ENCODE measurements around the gene NPAS3. TPM values are rescaled to one million over a fixed set of nuclear protein-coding genes. Genes with fewer than 3 reads are reported as not detected.

The NPAS3 gene
- total RNA-seq, 1 experiment from 2014 or later: not detected

GRCh38 chr14:33285902-33286700 is 347.4 kb downstream of the NPAS3 start:
- Histone ChIP-seq H3K4me3 (replicated peaks in 1 of 2; ENCODE audit: low read depth in 1 of 2, low read length in 2 of 2) (no peak overlapping the region), H3K36me3 (ENCODE audit: control insufficient read depth in 1 of 2, insufficient read depth in 2 of 2, low read length in 2 of 2) (no peaks in the 10 kb centered on the region), H3K4me2 (ENCODE audit: low read length) (no peak overlapping the region), H3K9me2 (ENCODE audit: insufficient read depth) (no peaks in the 10 kb centered on the region), H3K9ac (ENCODE audit: low read length) (no peak overlapping the region), H3K79me2 (ENCODE audit: insufficient read depth, low read length) (no peaks in the 10 kb centered on the region), H3K27ac (ENCODE audit: low read depth, low read length) (no peak overlapping the region), H3K9me3 (ENCODE audit: control insufficient read depth in 1 of 2, insufficient read depth in 1 of 2, low read depth in 1 of 2, low read length in 2 of 2) (no peaks in the 10 kb centered on the region), H3K4me1 (ENCODE audit: control insufficient read depth in 1 of 2, insufficient read depth in 2 of 2, low read length in 2 of 2) (no peaks in the 10 kb centered on the region), H2AFZ (ENCODE audit: low read depth, low read length, poor library complexity, severe bottlenecking) (no peak overlapping the region), H3K27me3 (ENCODE audit: insufficient read depth, low read length) (no peaks in the 10 kb centered on the region), H4K20me1 (ENCODE audit: insufficient read depth) (no peaks in the 10 kb centered on the region)
- TF ChIP-seq YY1 (IDR thresholded peaks at IDR 0.05; ENCODE audit: extremely low read depth, insufficient replicate concordance, low read depth, low read length): no peak
- TF ChIP-seq RAD21 (IDR thresholded peaks at IDR 0.05; ENCODE audit: low read depth): no peak
- no peak for TF ChIP-seq ATF3 (IDR thresholded peaks at IDR 0.05)
- TF ChIP-seq TCF7L2 (IDR thresholded peaks at IDR 0.05; ENCODE audit: borderline replicate concordance, extremely low read depth, insufficient read depth, insufficient read length): no peak
- TF ChIP-seq SIN3A (IDR thresholded peaks at IDR 0.05; ENCODE audit: low read depth): no peak
- TF ChIP-seq MAX (IDR thresholded peaks at IDR 0.05): no peak
- no peak for TF ChIP-seq SRF (IDR thresholded peaks at IDR 0.05; ENCODE audit: low read depth)
- TF ChIP-seq EZH2phosphoT487 (IDR thresholded peaks at IDR 0.05; ENCODE audit: borderline replicate concordance): no peak
- no peak for TF ChIP-seq ZBTB33 (IDR thresholded peaks at IDR 0.05; ENCODE audit: extremely low read depth, insufficient replicate concordance, low read length)
- TF ChIP-seq JUND (IDR thresholded peaks at IDR 0.05): no peak
- no peak for TF ChIP-seq REST (IDR thresholded peaks at IDR 0.05; ENCODE audit: low read depth)
- ChIA-PET RAD21 (ENCODE audit: low non-redundant PET in 1 of 2, low total read pairs in 2 of 2, uncharacterized antibody in 2 of 2, unreplicated experiment in 2 of 2) (no interaction called here), POLR2A (no interaction called here), CTCF (no interaction called here)
- intact Hi-C loops (cut with micrococcal nuclease): no loop called here
- ATAC-seq (no peak), DNase-seq (ENCODE audit: low read depth, low spot score) (no peak)
- no TSS peak for BruUV-seq (replicated peaks)
